HEK293T (cell line): Measurements from ENCODE around the gene ZNF653.

ENCODE experiments used
- BHLHE40 ChIP-seq: fragments of 450-650 bp; IDR thresholded peaks from 2 replicates; pipeline ENCODE4 v1.6.1; 2016; ENCODE audit warnings: mild to moderate bottlenecking, moderate library complexity, borderline replicate concordance
- ELF4 ChIP-seq: fragments of 450-650 bp; IDR thresholded peaks from 2 replicates; pipeline ENCODE4 v1.6.1; 2017; ENCODE audit warnings: antibody characterized with exemption
- FOXK2 ChIP-seq: fragments of 450-650 bp; IDR thresholded peaks from 2 replicates; pipeline ENCODE4 v1.6.1; 2016; ENCODE audit warnings: mild to moderate bottlenecking
- FOXM1 ChIP-seq: fragments of 450-650 bp; IDR thresholded peaks from 2 replicates; pipeline ENCODE4 v1.6.1; 2017; ENCODE audit warnings: mild to moderate bottlenecking, borderline replicate concordance
- HDGF ChIP-seq: fragments of 450-650 bp; IDR thresholded peaks from 2 replicates; pipeline ENCODE4 v1.6.1; 2017; ENCODE audit warnings: antibody characterized with exemption, borderline replicate concordance
- NFRKB ChIP-seq: fragments of 450-650 bp; IDR thresholded peaks from 2 replicates; pipeline ENCODE4 v1.6.1; 2016; ENCODE audit warnings: mild to moderate bottlenecking, moderate library complexity
- PKNOX1 ChIP-seq: fragments of 450-650 bp; IDR thresholded peaks from 2 replicates; pipeline ENCODE4 v1.6.1; 2016
- SP1 ChIP-seq: fragments of 450-650 bp; IDR thresholded peaks from 2 replicates; pipeline ENCODE4 v1.6.1; 2017
- SUZ12 ChIP-seq: fragments of 450-650 bp; IDR thresholded peaks from 2 replicates; pipeline ENCODE4 v1.6.1; 2016; ENCODE audit warnings: mild to moderate bottlenecking
- TARDBP ChIP-seq: fragments of 450-650 bp; IDR thresholded peaks from 2 replicates; pipeline ENCODE4 v1.6.1; 2016

- TF ChIP-seq SP1 (no peak), TARDBP (no peak), NFRKB (no peak), FOXK2 (no peak), FOXM1 (no peak), PKNOX1 (no peak), ELF4 (no peak), HDGF (no peak), BHLHE40 (no peak), SUZ12 (no peak)
Observed at GRCh38 chr19:11464333-11465265, 41.0 kb downstream of the ZNF653 start.
